HG02642 (cell line): ENCODE measurements around the gene SEMA5A.

Source experiments
- ATAC-seq: cut with Tn5 transposase; IDR thresholded peaks from one replicate; pipeline ENCODE4 v1.9.1; 2021; ENCODE audit warnings: mild to moderate bottlenecking; ENCODE audit not compliant: unreplicated experiment, poor library complexity

SEMA5A gene

GRCh38 chr5:9151684-9152427 lies 394.0 kb downstream of the SEMA5A start:
- ATAC-seq: no peak

GRCh38 chr5:9149988-9150387 lies 395.9 kb downstream of the SEMA5A start:
- ATAC-seq: no peak

- no peak for ATAC-seq
Measured at GRCh38 chr5:9148242-9148641, 397.6 kb downstream of the SEMA5A start.

- no peak for ATAC-seq
Measured at GRCh38 chr5:9140711-9141110, 405.2 kb downstream of the SEMA5A start.

GRCh38 chr5:9140202-9140601 lies 405.7 kb downstream of the SEMA5A start:
- no peak for ATAC-seq

DNA sequence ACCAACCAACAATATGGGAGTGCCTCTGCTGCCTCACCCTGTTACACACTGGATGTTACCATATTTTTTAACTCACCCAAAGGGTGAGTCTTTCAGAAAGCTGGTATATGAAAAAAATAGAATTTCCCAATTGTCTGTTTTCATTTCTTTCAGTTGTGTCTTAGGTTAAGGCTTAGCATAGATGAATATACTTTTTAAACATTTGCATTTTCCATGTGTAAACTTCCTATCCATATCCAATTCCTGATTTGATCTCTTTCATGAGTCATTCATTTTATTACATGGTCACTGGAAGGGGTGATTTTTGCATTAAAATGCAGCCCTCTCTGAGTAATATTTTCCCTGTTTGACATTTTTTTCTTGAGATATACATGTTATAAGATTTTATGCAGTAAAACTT lies 406.5 kb downstream of the SEMA5A start:
- no peak for ATAC-seq

GRCh38 chr5:9128136-9128535 lies 417.7 kb downstream of the SEMA5A start:
- no peak for ATAC-seq

- ATAC-seq: no peak
Measured at GRCh38 chr5:9126490-9126889, 419.4 kb downstream of the SEMA5A start.

DNA sequence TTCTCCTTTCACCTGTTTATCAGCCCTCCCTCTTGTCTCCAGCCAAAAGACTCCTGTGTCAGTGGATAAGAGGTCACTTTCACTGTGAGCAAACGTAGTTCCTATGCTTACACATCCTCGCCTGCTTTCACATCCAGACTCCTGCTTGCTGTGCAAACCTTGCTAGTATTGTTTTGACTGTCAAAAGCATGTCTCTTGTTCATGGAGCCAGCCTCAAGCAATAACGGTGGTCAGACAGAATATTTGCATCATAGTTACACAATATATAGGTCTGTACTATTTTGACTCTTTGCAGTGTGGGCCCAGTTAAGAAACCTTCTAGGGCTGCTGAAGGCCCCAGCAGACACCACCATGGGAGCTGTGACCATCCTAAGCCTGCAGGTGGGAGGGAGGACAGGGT lies 420.0 kb downstream of the SEMA5A start:
- peak; percentile 77 for ATAC-seq

DNA sequence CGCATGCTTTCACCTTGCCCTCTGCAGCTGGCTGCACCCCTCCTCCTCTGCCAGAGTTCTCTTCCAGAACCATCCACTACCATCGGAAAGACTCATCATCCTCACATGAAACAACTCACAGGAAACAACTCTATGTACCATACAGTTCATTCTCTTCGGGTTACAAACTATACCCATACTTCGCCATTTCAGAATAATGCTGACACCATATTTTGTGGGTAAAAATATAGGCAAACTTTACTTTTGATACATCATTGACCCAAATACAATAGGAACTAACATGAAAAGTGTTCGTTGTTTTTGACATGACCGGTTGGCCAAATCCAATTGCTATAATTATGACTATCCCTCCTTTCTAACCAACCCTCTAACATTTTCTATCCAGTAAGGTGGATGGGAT lies 421.0 kb downstream of the SEMA5A start:
- ATAC-seq: no peak

- no peak for ATAC-seq
Measured at GRCh38 chr5:9124071-9124470, 421.8 kb downstream of the SEMA5A start.

DNA sequence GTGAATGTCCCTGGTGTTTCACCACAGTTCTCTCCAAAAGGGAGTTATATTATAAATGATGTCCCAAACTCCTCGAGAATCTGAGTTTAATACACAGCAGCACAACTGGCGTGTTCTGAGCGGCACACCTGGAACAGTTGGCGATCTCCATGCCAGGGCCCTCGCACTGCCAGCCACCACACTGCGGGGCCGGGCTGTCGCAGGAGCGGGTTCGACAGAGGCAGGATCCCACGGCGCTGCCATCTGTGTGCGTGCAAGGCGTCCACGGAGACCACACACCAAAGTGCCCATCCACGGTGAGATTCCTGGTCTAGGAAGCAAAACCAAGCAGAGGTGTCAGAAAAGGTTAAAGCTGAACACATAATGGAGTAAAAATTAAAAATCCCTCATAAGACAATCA lies 423.3 kb downstream of the SEMA5A start:
- no peak for ATAC-seq

DNA sequence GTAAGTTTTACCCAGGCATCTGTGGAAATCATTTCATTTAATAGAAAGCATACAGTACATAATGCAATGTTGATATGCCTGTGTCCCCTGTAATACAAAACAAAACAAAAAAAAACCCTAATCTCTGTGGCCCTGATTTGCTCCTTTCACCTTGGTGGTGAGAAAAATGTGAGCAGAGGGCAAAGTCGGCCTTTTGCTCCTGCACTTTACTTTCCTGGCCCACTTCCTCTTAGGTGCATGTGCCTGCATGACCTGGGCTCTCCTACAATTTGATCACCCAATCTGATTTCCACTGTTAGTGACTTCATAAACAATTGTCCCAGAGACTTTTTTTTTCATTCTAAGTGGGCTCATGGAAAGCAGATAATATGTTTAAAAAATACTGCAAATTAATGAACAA lies 424.3 kb downstream of the SEMA5A start:
- ATAC-seq: no peak

DNA sequence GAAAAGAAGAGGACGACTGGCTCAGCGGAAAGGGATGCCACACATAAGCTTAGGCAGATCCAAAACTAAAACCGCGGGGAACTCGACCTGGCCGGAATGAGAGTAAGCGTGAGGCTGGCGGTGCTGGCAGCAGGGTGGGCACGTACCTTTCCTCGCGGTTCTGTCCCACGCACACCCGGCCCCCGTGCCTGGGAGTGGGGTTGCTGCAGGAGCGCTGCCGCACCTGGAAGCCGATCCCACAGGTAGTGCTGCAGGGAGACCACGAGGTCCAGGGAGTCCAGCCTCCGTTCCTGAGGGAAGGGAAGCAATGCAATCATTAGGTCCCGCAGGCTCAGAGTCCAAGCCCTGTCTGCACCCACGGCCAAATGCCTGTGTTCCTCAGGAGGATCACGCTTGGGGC lies 427.0 kb downstream of the SEMA5A start:
- no peak for ATAC-seq

GRCh38 chr5:9115093-9115492 lies 430.8 kb downstream of the SEMA5A start:
- no peak for ATAC-seq

DNA sequence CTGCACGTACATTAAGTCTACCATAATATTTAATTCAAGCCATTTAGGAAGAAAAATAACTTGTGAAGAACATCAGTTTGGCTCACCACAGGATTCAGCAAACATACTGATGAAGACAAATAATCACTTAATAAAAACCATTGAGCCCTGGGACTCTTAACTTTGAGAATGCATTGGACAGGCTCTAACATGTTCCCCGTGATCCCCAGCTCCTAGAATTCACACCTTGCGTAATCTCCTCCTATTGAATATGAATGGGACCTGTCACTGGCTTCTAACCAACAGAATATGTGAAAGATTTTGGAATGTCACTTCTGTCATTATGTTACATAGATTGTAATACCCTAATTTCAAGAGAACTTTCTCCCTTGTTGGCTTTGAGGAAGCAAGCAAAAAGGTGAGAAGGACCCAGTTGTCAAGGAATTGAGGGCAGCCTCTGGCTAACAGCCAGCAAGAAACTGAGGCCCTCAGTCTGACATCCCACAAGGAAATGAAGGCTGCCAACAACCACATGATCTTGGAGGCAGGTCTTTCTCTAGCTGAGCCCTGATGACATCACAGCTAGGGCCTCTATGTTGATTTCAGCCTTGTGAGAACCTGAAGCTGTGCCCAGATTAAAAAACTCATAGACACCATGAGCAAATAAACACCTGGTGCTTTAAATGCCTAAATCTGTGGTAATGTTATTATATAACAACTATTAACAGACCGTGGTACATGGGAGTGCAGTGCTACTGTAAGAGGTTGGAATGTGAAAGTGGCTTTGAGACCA lies 433.2 kb downstream of the SEMA5A start:
- no peak for ATAC-seq

DNA sequence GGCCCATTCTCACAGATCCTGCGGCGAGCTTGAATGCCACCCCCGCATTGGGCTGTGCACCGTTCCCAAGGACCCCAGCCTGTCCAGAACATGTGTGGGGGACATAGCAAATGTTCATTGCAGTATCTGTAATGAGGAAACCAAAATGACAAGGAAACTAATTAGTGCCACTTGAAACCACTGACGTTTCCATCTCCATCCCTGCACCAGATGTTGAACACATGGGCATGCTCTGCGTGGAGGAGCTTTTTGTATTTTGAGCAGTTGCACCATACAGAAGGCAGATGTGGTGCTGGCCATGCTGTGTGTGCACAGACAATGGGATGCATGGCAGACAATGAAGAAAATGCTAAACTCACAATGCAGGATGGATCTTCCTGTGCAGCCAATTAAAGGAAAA lies 437.7 kb downstream of the SEMA5A start:
- ATAC-seq: no peak

DNA sequence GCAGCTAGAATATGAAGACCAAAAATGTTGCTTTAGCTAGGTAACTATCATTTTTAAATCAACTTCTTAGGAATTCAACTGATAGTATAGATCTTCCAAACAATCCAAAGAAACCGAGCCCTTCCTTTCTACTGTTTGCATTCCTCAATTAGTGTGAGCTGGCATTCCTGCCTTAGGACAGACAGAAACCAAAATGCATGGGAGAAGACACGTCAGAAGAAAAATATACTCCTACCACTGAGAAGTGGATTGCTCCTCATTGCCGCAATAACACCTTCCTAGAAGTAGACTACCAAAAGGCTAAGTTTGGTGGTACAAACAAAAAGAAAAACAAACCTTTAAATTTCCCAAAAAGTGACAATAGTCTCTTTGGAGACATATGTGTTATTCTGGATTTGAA lies 440.0 kb downstream of the SEMA5A start:
- no peak for ATAC-seq

DNA sequence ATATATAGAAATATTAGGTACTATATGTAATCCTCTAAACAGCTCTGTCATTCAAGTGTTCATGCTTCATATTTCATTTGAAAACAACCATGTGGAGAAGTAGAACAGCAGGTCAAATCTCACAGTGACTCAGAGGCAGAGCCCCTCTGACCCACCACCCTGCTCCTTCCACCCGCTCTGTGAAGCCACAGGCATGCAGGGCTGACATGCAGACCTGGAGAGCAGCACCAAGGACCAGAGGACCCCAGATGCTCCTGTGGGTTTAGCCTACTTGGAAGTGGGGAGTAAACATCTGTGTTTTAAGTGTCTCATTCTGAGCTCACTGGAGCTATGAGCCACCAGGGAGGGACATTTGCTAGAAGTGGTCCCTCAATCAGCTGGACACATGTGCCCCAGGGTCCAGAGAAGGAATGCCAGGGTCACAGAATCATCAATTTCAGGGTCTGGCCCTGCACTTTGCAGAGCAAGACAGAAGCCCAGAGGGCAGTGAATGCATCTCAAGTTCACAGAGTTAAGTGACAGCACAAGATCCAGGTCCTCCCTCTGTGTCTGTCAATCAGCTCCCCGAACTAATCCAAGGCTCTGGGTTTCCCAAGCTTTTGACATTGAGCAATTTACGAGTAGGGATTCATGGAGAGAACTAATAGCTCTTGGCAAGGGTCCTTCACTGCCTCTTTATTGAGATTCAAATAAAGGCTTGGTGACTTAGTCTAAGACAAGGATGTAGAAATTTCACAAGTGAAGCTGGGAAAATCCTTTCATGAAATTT lies 441.1 kb downstream of the SEMA5A start:
- ATAC-seq: no peak

DNA sequence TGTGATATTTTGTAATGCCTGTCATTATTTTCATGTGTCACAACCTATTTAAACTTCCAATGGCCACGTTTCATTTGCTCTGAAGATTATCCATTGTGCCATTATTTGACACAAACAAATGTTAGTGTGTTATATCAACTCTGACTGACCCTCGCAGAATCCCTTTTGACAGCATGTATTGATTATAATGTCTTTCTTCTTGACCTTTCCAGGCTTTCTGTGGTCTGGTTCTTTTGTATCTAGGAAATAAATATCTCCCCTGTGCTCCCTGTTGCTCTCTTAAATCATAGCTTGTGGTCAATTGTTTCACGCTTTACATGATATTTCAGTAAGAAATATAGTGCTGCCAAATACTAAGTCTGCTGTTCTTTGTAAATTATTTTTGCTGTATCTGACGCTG lies 442.6 kb downstream of the SEMA5A start:
- no peak for ATAC-seq

- ATAC-seq: no peak
Measured at GRCh38 chr5:9099689-9100088, 446.2 kb downstream of the SEMA5A start.
